Activated CD4-positive, alpha-beta T cell treated with anti-CD3 and anti-CD28 coated beads, Interleukin-2, amount 50 U/mL, for 1 hour (primary cell): ENCODE measurements around the gene SLC43A1.

Experiments
- DNase-seq: peaks from one replicate; pipeline ENCODE4 v3.0.0-alpha.2; 2020

Gene SLC43A1

DNA sequence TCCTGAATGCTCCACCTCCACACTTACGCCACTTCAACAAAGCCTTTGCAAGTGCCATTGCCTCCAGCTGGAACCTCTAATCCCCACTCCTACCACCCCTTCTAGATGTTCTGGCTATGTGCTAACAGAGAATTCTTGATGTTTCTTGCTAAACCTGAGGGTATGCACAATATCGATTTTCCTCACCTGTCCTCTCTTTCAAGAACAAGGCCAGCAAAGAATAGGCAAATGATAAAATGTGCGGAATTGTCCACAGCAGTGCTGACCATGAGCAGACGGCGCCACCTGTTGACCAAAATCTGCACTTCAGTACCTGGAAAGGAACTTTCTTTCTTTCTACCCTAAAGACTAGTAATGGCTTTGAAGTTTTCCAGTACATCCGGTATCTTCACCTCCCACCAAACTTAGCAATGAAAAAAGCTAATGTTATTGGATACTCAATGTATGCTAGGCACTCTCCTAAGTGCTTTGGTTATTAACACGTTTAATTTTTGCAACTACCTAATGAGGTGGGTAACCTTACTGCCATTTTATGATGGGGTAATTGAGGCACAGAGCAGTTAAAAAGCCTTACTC is 11.6 kb upstream of the SLC43A1 start:
- DNase-seq: peak; percentile 78

DNA sequence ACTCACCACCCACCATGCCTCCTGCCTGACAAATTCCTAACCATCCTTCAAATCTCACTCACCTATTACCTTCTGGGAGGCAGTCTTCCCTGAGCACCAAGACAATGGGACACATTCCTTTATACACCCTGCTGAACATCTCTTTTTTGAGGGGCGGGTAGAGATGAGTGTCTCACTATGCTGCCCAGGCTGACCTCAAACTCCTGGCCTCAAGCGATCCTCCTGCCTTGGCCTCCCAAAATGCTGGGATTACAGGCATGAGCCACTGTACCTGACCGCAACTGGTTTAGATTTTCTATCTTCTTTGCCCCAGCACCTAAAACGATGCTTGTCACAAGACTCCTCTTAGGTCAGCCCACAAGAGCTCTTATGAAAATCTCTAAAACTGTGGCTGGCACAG is 7.9 kb upstream of the SLC43A1 start:
- DNase-seq: no peak

DNA sequence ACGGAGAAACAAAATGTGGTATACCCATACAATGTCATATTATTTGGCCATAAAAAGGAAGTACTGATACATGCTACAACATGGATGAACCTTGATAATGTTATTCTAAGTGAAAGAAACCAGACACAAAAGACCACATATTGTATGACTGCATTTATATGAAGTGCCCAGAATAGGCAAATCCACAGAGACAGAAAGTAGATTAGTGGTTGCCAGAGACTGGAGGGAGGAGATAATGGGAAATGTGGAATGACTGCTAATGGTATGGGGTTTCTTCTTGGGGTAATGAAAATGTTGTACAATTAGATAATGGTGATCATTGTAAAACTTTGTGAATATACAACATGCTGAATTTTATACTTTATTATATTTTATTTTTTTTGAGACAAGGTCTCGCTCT is 5.6 kb upstream of the SLC43A1 start:
- DNase-seq: no peak

DNA sequence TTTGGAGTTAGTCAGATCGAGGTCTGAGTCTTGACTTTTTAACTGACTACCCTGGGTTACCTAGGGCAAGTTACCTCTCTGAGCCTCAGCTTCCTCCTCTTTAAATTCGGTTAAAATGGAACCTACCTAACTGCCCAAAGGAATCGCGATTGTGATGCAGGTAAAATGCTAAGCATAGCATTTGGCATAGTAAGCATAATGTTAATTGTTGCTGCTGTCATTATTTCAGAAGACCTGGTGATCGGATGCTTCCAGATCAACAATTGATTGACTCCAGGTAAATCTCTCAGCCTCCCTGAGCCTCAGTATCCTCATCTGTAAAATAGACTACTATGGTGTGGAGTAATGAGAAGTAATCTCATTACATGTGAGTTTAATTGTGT is 550 bp upstream of the SLC43A1 start:
- DNase-seq: no peak

DNA sequence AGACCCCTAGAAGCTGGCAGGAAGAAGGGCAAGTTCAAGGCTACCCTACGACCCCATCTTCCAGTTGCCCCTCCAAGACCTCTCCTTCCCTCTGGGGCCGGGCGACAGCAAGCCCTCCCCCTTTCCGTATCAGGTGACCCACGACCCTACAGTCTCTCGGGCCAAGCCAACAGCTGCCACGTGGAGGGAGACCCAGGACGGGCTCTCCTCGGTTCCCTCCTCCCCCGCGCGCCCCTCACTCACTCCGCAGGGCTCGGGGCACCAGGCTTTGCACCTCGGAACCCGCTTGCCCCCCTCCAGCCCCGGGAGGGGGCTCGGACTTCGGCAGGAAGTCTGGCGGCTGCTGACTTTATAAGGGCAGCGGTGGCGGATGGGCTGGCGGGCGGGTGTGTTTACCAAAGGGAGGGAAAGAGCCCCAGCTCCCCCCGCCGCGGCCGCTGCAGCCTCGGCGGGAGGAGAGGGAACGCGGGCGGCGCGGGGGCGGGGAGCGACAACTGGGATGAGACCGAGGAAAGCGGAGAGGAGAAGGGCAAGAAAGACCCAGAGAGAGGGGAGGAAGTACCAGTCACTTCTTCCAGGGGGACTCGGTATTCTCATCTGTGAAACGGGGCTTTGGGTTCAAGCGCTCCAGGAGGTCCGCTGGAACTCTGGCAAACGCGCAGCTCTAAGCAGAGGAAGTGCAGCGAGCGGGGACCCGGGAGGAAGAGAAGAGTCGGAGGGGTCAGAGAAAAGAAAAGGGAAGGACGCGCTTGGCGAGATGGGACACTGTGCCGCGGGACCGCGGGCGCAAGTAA is 767 bp downstream of the SLC43A1 start:
- DNase-seq: peak; percentile 34

DNA sequence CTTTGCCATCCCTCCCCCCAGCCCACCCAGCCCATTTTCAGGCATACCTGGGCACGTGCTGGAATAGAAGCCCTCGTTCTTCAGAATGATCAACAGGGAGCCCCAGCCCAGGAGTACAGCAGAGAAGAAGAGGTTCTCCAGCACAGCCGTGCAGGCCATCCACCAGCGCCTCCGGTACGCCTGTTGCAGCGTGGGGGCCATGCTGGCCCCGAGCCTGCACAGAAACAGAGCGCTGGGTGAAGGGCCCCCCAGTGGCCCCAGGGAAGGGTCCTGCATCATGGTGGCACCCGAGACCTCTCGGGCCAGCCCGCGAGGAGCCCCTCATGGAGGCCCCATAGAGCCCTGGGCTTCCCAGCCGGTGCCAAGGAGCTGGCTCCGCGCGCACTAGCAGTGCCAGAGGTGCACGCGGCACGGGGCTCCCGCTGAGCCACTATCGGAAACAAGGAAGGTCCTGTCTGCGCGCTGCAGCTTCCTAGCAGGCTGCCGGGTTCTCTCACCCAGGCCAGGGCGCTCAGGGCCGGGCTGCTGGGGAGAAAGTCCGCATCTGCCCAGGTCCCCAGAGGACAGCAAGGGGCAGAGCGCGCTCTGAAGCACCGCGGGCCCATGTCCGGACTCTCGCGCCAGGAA is 1.5 kb downstream of the SLC43A1 start:
- DNase-seq: peak; percentile 31

DNA sequence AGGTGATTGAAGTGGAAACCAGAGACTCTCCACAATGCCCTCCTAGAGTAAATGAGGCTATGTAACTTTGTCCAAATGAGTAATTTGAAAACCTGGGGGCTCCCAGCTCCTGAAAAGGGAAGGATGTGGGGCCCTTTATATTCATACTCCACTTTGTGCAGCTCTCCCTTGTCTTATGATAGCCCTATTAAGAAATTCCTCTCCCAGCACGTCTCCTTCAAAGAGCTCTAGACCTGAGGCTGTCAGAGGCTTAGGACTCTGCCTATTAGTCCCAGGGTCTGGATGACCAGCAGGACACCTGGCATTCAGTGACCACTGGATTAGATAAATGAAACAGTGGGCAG is 2.1 kb downstream of the SLC43A1 start:
- DNase-seq: no peak

DNA sequence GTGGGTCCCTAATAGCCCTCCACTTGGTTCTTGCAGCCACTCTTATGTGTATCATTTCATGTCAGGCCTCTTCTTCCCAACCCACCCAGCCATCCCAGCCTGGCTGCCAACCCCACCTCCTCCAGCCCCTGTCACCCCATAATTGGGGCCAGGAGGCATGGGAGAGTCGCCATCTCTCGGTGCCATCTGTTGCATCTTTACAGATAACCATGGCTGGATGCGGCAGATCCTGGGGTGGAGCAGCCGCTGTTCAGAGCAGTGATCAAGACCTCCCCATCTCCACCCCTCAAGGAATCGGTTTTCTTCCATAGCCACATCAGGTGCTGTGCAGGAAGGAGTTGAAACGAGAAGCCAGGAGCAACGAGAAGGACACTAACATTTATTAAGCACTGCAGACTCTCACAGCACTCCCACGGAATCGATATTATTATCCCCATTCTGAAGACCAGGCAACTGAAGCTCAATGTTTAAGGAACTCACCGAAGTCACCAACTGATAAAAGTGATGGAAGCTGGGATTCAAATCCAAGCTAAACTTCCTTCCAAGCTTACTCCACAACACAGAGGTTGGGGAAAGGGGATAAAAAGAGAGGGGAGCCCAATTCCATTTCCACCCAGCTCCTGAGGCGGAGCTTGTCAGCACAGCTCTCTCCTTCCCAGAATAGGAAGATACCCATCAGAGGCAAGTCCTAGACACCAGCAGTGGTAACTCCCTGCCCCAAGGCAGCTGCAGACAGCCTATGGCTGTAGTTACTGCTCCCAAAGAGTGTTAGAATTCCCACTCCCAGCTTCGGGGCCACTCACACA is 2.7 kb downstream of the SLC43A1 start:
- DNase-seq: no peak

DNA sequence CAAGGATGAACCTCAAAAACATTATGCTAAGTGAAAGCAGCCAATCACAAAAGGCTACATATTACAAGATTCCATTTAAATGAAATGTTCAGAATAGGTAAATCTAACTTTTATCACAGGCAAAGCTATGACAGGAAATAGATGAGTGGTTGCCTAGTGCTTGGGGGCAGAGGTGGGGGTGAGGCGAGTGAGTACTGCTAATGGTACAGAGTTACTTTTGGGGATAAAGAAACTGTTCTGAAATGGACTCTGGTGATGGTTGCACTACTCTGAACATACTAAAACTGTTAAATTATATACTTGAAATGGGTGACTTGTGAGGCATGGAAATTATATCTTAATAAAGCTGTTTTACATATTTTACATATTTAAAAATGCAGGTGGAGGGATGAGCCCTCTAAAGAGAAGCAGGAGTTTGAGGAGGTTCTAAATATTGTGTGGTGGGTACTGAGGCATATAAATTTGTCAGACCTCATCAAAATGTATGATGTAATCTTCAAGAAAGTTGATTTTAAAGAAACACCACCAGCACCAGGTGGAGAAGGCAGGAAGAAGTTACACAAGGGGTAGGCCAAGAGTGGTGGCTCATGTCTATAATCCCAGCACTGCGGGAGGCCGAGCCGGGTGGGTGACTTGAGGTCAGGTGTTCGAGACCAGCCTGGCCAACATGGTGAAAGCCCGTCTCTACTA is 3.6 kb downstream of the SLC43A1 start:
- no peak for DNase-seq

DNA sequence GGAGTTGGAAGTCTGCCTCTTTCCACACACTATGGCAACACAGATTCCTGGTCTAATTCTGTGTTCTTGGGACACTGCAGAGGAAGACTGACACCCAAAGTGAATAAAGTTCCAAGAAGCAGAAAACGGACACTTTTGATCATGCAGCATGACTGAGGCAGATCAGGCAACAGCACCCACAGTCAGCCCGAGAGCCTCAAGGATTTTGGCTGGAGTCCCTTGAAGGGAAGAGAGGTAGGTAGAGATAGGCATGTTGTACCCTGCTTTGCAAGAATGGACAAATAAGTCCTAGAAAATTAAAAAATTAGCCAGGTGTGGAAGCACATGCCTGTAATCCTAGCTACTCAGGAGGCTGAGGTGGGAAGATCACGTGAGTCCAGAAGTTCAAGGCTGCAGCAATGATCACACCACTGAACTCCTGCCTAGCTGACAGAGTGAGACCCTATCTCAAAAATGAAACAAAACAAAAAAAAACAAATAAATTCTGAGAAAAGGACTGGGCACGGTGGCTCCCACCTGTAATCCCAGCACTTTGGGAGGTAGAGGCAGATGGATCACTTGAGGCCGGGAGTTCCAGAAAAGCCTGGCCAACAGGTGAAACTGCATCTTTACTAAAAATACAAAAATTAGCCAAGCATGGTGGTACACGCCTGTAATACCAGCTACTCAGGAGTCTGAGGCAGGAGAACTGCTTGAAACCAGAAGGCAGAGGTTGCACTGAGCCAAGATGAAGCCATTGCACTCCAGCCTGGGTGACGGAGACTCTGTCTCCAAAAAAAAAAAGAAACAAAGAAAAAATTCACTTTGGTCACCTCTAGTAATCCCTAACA is 6.9 kb downstream of the SLC43A1 start:
- DNase-seq: no peak

DNA sequence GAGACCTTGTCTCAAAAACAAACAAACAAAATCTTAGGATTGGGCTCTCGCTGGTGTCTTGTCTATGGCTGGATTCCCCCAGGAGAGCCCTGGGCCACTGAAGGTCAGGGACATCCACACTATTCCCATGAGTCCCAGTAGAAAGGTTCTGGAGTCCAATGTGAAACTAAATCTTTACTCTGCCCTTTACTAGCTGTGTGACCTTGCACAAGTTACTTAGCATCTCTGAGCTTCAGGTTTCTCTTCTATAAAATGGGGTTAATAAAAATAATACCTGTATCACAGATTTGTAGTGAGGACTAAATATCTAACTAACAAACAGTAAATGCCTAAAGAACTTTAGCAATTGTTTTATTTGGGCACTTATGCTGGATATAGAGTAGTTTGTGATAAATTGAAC is 9.0 kb downstream of the SLC43A1 start:
- DNase-seq: no peak

DNA sequence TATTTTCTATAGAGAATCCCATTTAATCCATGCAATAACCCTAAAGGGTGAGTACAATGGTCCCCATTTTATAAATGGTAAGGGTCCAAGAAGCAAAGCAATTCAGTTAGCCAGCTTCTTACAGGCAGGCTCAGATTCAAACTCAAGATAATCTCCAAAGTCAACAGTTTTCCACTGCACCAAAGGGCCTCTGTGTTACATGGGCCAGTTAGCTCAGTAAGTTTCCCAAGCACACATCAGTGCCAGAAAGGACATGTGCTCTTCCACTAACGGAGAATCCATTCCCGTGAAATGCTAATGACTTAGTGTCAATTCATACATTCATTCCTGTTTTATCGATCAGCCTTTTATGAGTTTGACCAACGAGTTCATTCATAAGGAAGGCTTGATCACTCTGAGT is 11.0 kb downstream of the SLC43A1 start:
- DNase-seq: no peak

DNA sequence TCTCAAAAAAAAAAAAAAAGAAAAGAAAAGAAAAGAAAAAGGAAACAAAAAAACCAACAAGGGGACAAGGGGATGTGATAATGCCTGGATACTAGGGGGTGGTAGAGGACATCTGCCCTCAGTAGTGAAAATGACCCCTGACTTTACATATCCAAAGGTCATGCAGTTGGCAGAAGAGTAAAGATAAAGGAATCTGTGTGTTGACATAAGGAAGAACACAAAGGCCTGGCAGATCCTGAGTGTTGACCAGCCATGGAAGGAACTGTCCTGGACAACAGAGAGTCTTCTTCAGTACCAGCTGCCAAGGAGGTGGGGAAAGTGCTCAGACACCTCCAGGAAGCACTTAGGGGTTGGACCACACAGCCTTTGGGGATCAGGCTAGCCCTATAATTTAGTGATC is 12.6 kb downstream of the SLC43A1 start:
- DNase-seq: no peak

DNA sequence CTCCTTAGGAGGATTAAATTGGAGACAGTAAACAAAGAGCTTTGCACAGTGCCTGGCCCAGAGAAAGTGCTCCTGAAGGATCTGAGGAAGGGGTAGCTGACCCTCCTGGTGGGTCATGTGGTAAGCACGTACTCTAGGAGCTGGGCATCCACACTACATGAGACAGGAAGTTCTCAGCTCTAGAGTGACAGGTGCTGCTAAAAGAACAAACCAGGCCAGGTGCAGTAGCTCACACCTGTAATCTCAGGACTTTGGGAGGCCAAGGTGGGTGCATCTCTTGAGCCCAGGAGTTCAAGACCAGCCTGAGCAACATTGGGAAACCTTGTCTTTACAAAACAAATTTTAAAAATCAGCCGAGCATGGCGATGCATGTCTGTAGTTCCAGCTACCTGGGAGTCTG is 13.1 kb downstream of the SLC43A1 start:
- DNase-seq: no peak

DNA sequence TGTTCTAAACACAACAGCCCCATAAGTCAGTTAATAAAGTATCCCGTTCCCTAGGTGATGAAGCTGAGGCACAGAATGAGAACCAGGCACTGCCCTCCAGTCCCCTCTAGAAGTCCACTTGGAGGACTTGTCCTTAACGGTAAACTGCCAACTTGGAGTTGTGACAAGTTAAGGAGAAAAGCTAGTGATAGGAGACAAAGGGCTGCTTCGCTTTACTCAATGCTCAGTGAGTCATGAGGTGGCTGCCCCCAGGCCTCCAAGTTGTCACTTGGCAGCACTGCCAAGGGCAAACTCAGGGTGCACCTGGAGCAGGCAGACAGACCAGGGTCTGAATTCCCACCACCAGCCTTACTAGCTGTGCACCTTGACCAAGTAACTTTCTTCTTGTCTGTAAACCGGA is 13.5 kb downstream of the SLC43A1 start:
- DNase-seq: no peak

DNA sequence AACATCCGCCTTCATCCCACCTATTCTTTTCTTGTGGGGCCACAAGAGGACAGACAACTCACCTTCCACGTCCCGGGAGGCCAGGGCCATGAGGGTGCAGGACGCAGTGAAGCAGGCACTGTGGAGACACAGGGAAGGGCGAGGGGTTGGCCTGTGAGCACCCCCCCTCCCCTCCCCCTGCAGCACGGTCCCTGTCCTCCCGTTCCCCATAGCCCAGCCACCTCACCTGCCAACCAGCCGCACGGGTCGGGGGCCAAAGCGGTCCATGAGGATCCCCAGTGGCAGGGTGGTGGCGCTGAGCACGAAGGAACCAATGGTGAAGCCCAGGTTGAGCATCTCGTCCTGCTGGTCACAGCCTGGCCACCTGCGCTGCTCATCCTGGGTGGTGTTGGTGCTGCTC is 14.6 kb downstream of the SLC43A1 start:
- DNase-seq: no peak

DNA sequence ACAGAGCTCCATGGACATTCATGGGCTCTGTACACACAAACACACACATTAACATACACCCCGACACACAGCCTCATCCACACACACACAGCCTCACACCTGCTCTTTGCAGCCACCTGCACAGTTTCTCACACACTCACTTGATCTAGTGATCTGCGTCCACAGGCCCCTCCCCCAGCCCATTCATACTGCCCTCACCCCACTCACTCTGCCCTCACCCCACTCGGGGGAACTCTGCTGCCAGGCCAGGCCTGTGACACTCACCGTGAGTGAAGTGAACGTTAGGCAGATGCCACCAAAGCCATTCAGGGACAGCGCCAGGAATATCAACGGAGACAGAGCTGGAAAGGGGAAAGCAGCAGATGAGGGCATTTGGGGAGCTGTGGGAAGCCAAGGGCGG is 15.0 kb downstream of the SLC43A1 start:
- DNase-seq: no peak

DNA sequence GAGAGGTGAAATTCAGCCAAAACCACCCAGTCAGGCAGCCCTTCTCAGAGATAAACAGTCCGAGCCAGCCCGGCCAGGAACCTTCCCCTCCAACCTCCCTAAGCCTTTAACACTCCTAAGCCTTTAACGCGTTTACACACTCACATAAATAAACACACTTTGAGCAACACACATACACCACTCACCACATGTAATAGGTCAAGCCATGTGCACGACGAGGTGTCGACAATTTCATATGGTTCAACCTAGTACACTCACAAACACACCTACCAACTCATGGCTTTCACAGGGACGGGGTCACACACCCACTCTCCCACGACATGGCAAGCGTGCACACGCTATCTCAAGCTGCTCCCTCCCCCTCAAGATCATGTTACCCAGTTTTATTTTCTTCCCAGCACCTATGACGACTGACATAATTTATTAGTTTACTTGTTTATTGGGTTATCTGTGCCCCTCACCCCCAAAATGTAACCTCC is 15.5 kb downstream of the SLC43A1 start:
- no peak for DNase-seq

DNA sequence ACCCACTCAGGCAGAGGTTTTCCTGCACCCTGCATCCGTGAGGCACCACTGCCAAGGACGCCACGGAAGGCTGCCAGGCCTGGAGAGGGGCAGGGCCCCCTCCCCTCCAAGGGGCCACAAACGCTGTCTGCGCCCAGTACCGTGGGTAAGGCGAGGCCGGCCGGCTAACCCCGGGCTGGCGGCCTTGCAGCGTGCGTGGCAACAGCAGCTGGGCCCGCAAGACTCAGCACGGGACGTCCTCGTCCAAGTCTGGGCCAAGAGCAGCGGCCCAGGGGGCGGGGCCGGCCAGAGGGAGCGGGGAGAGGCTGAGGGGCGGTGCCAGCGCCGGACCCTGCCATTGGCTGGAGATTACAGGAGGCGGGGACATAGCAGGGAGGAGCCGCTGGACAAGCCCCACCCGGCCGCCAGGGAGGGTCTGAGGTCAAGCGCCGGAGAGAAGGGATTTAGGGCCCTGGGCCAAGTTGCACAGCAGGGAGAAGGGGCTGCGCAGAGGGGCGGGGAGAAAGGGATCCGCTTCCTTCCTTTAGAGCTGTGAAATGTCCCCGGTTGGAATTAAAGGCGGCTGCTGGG is 16.0 kb downstream of the SLC43A1 start:
- DNase-seq: no peak

DNA sequence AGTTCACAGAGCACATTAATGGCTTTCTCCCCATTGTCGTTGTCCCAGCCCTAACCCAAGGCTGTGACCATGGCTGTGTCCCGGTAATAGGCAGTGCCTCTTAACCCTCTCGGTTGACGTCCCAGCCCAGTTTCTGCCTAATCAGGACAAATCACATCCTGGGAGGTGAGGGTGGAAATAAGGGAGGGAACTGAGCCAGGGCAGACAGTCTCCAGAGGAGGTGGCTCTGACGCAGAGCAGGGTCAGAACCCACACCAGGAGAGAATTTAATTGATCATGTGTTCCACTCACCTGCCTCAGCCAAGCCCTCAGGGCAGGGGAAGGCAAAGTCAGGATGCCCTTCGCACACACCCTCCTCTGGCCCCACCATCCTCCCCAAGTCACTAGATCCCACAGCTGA is 17.0 kb downstream of the SLC43A1 start:
- DNase-seq: no peak
